Fibroblast of upper back skin (primary cell): ENCODE results near the gene CBLN1.

Experiments used
- DNase-seq: peaks from one replicate; pipeline ENCODE4 v3.0.0-alpha.2; 2013

Gene CBLN1

DNA sequence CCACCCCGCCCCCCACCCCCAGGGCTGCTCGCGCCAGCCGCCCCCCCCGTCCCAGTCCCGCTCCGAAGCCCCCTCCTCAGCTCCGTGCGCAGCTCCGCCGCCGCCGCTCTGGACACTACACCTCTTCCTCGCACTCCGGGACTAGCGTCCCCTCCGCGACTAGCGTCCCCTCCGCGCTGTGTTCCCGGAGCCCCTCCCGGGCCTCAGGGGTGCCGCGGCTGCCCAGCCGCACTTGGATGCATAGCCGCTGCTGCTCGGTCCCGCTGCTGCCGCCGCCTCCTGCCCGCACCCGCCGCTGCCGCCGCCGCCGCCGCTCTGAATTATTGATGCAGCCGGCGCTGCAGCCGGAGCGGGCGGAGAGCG lies at the start of gene CBLN1:
CBLN1 (minus strand) TSS at position 359 of the 363 bp plus-strand sequence. CDS start 373 bp downstream, outside the sequence.
- no peak for DNase-seq

DNA sequence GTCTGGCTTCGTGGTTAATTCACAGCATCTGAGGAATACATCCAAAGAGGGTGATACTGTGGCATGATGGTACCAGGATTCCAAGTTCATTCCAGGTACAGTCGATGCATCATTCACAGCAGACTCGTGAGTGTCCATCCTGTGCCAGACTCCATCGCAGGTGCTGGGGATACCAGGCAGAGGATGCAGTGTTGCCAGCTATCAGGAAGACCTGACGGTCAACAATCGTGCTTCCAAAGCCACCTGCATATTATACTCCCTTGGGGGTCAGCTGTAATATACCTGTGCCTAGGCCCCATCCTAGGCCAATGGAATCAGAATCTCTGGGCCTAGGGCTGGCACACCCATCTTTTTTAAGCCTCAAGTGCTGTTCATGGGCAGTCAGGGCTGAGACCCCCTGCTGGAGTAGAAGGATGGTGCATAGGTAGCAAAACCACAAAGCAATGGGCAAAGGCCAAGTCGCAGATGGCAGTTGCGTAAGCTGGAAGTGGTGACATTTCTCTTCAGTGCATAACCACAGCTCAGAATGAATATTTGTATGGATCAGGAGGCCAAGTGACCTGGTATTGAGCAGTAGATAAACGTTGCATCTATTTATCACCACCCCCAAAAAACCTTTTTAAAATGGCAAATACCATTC lies 49.0 kb upstream of the CBLN1 start:
- DNase-seq: no peak

DNA sequence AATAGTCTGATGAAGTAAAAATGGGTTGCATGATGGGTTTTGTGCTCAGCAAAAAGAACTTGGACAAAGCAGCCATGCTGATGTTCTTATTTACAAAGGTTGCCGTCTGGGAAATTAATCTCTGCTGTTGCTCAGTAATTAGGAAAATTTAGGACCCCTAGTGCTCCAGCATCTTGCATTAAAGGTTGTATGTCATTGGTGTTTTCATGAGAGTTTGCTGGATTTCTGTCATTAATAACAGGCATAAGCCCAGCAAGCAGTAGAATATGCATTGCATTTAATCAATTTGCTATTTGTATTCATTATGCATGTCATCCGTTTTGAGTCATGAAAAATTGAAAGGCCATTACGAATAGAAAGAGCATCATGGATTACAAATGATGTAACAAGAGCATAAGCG lies 46.7 kb upstream of the CBLN1 start:
- DNase-seq: no peak

DNA sequence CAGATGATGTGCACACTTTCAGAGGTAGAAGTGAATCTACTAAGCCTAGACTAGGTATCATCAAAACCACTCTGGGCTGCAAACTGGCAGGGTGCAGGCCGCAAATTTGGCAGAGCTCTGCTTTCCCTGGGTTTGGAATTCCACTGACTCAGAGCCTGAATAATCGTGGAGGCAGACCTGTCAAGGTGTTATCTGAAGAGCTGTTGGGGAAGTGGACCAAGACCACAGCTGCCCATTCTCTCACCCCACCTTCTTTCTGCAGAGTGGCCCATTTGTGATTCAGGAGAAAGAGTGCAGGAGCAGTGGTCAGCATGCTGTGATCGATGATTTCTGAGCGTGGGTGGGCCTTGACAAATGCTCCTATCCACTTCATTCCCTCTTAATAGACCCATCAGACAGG lies 45.8 kb upstream of the CBLN1 start:
- DNase-seq: no peak

DNA sequence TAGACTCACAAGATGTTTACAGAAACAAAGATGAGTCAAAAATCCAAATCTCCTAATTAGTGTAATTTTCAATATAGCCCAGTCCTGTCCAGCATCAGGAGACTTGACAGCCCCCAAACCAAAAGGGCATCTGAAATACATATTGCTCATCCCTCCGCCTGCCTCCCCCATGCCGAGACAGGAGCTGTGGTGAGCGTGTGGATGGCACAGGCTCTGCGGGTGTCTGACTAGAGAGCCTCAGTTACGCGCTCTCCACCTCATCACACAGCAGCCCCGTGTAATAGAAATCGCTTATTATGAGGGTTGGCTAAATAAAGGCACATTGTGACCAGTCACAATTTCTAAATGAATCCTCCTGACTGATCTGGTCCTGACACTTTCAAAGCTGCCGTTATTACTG lies 43.1 kb upstream of the CBLN1 start:
- DNase-seq: no peak

DNA sequence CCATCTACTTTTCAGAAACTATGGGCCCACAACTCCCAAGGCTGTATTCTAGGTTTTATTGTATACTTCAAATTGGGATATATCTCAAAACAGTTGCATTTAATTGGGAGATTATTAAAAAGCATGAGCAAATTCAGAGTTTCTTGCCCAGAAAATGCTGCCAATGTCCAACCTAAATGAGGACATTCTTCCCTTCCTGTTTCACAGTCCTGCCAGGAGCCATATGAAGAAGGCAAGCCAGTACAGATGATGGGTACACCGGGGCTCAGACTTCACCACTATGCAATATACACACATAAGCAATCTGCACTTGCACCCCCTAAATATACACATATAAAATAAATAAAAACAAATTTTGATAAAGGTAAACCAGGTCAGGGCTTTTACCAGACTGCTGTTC lies 34.0 kb upstream of the CBLN1 start:
- no peak for DNase-seq

DNA sequence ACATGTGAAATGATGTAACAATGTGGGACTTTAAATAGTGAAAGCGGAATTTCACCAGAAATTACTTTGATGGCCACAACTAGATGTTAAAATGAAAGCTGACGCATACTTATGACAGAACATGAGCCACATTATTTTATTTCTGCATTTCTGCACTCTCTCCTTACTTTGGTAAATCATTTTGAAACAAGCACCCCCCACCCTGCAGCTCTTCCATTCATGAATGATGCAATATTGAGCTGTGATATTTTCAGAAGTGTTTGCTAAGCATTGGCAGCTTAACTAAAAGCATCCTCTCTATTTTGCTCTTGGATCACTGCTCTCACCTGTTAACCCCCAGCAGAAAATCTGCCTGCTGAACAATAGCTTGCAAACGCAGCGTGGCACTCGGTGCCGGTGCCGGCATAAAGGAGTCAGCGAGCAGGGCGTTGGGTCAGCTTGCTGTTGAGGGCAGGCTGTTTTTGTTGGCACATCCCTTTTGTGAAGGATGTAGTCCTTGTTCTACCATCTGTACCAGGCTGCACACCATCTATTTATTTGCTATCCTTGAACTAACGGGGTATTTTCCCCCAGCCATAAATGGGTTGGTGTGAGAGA lies 30.8 kb upstream of the CBLN1 start:
- no peak for DNase-seq

DNA sequence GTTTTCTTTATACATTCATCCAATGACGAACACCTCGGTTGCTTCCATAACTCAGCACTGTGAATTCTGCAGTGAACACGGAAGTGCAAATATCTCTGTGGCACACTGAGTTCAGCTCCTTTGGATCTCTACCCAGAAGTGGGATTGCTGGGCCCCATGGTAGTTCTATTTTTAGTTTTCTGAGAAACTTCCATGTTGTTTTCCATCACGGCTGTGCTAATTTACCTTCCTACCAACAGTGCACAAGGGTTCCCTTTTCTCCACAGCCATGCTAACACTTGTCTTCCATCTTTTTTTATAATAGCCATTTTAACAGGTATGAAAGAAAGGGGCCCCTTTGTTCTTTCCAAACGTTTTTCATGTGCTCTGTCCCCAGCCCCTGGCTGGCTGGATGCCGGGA lies 30.2 kb upstream of the CBLN1 start:
- no peak for DNase-seq

DNA sequence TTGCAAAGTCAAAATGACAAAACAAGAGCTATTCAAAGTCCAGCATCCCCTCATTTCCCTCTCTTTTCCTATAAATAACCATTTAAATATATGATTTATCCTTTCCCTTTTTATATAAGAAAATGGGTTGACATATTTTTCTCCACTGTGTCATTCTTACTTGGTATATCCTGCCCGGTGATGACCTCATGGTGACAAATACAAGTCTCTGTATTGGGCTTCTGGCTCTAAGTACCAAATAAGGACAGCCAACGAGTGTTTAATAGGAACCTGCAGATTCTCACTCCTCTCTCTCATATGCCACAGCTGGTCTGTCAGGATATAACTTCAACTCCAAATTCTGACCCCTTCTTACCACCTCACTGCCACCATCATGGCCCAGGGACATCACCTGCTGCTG lies 25.5 kb upstream of the CBLN1 start:
- DNase-seq: no peak

DNA sequence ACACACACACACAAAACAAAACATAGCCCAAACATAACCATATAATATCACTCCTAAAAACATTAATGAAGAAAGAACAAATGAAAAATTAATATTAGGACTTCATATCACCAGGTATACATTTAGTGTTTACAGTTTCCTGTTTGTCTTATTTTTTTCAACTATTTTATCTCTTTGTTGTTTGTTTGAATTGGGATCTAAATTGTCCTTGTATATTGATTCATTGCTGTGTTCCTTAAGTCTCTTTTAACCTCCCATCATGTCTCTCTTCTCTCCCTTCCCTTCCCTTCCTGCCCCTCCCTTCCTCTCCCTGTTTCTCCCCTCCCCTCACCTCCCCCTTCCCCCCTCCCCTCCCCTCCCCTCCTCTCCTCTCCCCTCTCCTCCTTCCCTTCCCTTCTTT lies 23.8 kb upstream of the CBLN1 start:
- DNase-seq: no peak

DNA sequence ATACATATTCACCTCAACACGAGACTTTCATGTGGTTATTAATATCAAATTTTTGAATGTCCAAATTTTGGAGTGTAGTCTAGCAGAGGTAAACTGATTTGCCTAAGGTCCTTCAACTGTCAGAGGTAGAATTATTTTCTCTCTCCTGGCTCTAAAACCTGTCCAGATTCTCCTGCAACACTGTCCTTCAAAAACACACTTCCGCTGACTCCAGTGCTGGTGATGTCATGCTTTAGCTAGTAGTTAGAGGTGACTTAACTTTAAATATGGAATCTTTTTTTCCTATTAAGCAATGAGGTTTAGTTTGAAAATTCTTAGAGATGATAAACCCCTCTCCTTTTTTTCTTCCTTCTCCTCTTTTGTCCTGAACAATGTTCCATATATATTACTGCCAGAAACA lies 10.8 kb upstream of the CBLN1 start:
- no peak for DNase-seq

DNA sequence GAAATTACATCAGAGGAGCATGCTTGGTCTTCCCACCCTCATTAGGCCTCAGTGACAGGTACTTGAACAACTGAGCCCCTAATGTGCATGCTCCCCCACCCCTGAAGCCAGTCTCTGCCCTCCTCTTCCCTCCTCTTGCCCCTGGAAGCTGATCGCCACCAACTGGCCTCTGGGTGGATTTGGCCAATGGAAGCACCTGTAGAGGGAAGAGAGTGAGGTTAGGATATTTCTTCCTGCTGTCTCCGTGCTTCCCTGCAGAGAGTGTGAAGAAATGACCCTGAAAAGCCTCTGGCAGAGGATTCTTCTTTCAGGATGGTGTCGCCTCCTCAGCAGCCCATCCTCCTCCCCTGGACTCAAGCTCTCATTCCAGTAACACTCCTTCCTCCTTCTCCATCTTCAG lies 5.9 kb upstream of the CBLN1 start:
- no peak for DNase-seq

DNA sequence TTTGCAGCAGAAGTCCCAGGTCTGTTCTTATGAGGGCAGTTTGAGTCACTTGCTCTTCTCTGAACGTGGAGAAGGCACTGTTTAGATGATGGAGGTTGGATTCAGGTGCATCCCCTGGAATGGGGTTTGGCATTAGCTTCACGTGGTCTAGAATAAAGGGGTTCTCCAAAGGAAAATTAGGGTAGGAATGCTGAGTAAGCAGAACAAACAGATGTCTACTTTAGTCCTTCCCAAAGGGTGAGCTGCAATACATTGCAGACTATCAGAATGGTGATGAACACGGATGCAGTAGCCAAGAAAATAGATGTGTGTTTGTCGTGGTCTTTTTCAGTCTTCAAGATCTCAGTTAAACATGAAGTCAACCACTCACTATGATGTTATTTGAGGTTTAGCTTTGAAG lies 3.3 kb upstream of the CBLN1 start:
- no peak for DNase-seq

DNA sequence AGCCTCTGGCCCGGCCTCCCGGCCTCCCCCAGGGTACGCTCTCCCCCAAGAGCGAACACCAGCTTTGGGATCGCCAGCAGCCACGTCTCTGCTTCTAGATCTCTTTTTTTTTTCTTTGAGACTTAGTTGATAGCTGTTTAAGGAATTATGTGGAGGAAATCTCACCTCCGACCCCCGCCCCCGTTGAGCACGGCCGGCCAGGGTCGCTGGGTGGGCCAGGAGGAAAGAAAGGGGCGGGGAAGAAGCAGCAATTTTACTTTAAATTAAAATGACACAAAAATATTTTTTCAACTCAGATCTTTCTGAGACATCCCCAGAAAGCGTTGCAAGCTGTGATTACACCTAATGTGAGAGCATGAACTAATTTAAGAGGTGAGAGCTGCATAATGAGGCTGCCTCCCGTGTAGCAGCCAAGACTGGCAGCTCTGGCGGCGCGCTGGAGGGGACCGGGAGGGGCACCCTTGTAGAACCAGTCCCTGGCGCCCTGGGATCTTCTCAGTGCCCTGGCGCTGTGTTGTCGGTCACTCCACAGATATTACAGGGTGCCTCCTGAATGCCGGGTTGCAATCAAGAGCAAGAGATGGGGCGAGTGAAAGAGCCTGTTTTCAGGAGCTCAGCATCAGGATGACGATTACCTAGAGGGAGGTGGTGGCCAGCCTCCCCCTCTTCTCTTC lies 1.9 kb upstream of the CBLN1 start:
- no peak for DNase-seq

DNA sequence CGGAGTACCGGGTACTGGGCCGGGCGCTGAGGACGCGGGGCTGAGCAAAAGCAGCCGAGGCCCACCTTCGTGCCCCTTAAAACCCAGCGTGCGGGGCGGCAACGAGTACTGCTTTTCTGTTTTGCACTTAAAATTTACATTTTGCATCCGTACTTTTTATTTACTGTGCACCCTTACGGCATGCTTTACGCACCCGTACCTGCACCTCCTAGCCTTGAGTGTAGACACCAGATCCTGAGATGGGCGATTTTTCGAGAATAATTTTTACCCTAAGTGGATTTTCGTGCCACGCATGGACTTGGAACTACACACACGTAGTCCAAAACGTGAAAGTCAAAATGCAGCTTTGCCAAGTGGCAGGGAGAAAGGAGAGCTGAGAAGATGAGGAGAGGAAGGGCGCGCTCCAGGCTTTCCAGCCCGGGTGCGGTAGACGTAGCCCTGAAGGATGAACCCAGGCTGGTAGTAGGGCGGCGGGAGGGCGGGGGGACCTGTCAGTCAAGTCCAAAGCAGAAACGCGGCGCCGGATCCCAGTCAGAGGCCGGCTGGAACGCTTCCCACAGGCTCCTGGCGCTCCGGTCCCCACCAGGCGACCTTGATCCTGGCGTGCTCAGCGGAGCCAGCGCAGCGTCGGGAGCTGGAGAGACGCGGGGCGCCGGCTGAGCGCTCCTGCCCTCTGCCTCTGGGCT lies 1.2 kb upstream of the CBLN1 start:
- DNase-seq: no peak

DNA sequence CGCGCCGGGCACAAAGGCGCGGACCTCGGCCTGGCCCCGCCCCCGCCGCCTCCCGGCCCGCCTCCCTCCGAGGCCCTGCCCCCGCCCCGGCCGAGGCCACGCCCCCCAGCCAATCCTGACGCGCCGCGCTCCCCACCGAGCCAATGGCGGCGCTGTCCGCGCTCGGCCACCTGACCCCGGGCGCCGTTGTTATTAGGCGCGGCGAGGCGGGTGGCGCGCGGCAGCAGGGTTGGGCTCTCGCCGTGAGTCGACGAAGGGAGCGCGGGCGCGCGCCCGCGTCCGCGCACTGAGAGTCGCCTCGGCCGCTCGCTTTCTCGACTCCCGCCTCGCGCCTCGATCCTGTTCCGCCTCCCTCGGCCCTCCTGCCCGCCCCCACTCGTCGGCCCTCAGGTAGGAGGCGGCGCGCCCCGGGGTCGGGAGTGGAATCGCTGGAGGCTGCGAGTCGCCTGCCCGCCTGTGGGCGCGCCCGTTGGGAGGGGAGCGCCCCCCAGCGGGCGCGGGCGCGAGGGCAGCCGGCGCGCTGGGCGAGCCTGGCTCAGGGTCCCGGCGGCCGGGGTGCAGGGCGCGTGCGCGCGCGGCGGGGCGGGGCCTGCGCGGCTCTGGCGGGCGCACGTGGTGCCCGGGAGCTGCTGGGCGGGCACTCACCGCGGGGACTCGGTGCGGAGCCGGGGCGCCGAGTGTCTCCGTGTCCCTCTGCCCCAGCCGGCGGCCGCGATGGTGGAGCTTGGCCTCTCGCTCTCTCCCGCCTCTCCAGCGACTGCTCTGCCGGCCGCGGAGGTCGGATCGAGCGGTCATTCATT lies 405 bp upstream of the CBLN1 start:
- peak; percentile 33 for DNase-seq

DNA sequence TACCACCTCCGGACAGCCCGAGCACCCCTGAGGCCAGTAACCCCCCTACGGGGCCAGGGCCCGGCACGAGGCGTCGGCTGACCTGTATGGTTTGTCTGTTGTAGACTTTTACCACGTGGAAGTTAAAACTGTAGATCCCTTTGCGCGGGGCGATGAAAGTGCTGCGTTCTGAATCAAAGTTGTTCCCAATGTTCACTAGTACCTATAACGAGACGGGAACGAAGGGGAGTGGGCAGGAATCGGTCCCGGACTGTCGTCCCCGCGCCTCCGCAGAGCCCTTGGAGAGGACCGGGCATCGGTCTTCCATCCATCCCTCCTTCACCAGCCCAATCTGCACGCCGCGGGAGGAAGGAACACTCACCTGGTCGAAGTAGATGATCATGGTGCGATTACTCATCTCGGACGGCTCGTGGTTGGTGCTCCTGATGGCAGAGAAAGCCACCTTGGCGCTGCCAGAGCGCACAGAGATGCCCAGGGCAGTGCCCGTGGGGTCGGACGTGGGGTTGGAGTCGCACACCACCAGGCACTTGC lies 732 bp downstream of the CBLN1 start:
- no peak for DNase-seq

DNA sequence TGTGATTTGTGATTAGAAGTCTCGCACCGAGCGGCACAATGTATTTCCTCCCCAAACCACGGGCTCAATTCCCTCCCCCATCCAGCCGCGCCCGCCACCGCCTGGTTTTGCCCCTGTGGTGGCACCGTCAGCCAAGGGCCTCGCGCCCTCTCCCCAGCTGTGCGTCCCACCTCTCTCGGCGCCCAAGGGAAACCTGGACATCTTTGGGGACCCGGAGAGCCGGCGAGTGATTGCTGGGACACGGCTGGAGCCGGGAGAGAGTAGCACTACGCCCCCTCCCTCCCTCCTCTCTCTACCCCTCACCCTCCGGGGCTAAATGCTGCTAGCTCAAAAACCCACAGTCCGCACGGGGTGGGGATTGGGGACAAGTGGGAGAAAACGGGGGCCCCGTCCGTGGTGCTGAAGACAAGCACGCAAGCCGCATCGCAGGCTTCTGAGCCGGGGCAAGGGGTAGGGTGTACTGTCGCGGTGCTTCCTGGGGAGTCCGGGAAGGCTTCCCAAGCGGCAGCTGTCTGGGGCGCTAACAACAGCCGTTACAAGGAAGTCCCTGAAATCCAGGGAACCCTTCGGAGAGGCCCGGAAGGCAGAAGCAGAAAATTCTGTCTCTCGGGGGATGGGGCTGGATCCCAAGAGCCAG lies 1.4 kb downstream of the CBLN1 start:
- no peak for DNase-seq

DNA sequence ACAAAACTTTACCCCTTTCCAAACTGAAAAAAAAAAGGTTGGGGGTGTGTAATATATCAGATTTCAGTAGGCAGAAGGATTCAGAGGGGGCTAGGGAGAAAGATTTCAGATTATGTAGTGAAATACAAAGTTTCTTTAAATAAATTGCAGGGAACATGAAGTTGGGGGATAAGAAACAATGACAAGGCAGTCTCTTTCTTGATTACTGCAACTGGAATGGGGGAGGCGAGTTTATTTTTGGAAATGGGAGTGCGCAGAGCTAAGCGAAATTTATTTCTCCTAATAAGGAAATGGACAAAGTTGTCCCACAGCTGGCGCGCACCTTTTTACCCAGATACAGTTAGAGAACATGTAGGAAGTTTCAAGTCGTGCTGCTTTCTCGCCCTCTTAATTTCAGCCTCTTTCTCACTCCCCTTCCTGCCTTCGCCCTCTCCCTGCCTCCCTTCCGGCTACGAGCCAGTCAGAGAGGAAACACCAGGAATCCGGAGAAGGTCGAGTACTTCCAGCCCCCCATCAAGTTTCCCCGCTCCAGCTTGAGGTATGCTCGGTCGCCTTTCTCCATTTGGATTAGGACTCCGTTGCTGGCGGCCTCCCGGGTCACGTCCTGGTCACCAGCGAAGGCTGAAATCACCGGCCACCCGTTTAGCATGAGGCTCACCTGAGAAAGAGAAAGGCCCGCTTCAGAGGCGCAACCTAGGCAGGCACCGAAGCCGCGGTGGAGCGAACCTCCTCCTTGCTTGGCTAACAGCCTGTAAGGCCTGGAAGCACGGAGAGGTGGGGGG lies 2.5 kb downstream of the CBLN1 start:
- DNase-seq: no peak

DNA sequence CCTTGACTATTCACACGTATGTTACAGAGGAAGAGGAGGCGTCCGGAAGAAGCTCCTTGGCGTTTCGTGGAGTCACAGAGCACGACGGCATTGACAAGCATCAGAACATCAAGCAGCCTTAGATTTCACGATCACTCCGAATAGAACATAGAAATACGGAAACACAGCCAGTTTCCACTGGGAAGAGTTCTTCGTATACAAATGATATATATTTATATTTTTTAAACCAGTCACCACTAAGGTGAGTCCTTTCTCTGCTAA lies 3.1 kb downstream of the CBLN1 start:
- DNase-seq: no peak

DNA sequence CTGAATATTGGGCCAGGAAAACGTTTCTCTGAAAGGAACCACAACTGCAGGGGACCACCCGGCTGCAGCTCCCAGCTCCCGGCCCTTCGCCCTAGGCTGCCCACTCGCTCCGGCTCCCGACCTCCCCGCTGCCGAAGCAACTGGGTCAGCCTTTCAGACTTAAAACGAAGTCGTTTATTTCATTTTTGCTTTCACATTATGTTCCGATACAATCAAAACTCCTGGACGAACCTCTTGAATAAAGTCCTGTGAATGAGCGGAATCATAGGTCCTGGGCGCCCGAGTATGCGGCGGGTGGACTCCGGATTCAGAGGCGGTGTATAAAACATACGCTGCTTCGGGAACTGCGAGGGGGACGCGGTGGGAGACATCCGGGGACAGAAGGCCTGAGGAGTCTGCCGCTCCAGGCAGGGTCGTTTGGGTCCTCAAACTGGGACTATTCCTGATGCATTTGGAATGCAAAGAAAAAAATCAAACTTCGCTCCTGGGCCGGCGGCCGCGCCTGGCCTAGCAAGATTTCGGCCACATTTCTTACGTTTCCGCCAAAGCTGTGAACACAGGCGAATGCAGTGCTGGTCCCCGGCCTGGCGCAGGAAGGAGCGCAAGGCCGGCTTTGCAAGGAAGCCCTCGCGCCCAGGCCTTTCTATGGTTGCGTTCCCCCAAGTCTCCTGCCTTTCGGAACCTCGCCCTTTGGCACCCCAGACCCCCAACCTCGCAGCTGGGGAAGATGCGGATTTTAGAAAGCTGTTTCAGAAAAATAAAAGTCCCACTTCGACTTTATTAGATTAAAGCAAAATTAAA lies 3.7 kb downstream of the CBLN1 start:
- no peak for DNase-seq
